NCI-H2196 (cell line): Measurements from ENCODE around the gene RALGAPA1.

ENCODE experiments used
- DNase-seq: peaks from one replicate; lab custom pipeline; 2025; ENCODE audit not compliant: unreplicated experiment; lab: John Stamatoyannopoulos, UW

Gene RALGAPA1

DNA sequence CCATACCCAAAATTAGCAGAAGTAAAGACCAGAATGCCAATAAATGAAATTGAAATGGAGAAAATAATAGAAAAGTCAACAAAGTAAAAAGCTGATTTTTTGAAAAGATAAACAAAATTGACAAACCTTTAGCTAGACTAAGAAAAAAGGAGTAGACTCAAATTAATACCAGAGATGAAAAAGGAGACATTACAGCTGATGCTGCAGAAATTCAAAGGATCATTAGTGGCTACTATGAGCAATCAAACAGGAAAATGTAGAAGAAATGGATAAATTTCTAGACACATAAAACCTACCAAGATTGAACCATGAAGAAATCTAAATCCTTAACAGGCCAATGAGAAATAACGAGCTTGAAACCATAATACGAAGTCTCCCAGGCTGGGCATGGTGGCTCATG, 309.9 kb downstream of the RALGAPA1 start:
- no peak for DNase-seq

DNA sequence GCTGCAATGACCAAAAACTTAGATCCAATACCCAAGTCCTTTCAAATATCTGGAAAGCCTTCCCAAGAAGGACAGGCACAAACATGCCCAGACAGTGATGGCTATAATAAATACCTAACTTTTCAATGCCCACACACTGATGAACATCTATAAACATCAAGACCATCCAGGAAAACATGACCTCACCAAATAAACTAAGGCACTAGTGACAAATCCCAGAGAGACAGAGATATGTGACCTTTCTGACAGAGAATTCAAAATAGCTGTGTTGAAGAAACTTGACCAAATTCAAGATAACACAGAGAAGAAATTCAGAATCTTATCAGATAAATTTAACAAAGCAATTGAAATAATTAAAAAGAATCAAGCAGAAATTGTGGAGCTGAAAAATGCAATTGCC, 313.8 kb downstream of the RALGAPA1 start:
- DNase-seq, result no peak

DNA sequence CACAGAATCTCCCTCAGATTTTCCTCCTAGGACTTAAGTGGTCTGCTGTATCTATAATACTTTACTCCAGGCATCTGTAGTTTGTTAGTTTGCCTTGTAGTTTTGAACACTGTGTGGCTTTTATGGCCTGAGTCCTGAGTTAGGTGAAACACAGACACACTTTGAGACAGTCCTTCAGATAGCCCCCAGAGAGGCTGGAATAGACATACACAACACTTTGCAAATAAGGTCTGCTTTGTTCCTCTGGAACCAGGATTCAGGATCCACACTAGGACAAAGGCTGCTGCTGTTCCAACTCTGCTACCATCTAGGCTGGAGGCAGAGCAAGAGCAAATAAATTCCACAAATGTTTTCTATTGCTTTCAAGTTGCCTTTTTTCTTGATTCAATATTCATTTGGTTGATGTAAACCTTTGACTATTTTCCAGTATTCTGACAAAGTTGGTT, 316.5 kb downstream of the RALGAPA1 start:
- no peak for DNase-seq
